GM12892 (cell line): ENCODE data around the gene CYP4A22.

Experiments used
- POLR2A ChIP-seq: IDR thresholded peaks from 2 replicates; pipeline ENCODE4 v1.6.1; 2011; ENCODE audit warnings: low read depth, low read length, control low read depth
- POLR2AphosphoS5 ChIP-seq: IDR thresholded peaks from 2 replicates; pipeline ENCODE4 v1.6.1; 2011; ENCODE audit warnings: low read depth, low read length, control low read depth

DNA sequence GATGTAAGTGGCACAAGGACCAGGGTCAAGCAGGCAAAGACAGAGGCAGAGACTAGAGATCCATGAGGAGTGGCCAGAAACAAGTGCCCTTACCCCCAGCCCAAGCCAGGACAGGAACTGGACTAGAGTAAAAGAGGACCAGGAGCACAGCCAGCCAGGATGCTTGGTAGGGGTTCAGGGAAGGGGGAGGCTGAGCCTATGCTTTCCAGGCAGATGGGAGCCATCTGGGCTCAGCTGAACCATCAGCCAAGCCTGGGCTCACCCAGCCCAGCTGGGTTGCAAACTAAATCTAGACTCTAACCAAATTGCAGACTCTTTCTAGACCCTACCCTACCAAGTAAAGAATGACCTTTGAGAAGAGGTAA, 37.4 kb downstream of the CYP4A22 start:
- no peak for TF ChIP-seq POLR2A
- TF ChIP-seq POLR2AphosphoS5, result no peak
